Right lung (tissue), 5 donors: Measurements from ENCODE around the gene PLA2G4E. TPM values are rescaled to one million over a fixed set of nuclear protein-coding genes. Genes with fewer than 3 reads are reported as not detected.

ENCODE experiments used
- DNase-seq, 2 donors: peaks; one replicate each; pipeline ENCODE4 v3.0.0-alpha.2; 2013
- polyA plus RNA-seq, 5 donors: library from polyadenylated mRNA; unstranded; fragments of 120-200 nt; gene quantifications; one replicate each; pipeline versions ENCODE4 v1.2.1 to v1.2.3, GENCODE V29; 2013; ENCODE audit warnings: inconsistent platforms in 1 of 5, low replicate concordance in 1 of 5; ENCODE audit not compliant: insufficient read length in 5 of 5, insufficient read depth in 1 of 5

The PLA2G4E gene
- polyA plus RNA-seq, 5 donors: 0.06 to 0.15 (median 0.10) TPM; not detected in 1

GRCh38 chr15:41992803-41993190 lies 28.0 kb downstream of the PLA2G4E start:
- DNase-seq: no peak

GRCh38 chr15:41992151-41992802 lies 28.6 kb downstream of the PLA2G4E start:
- DNase-seq: no peak

- DNase-seq: no peak
Measured at GRCh38 chr15:41990691-41991090, 30.2 kb downstream of the PLA2G4E start.

- no peak for DNase-seq
Measured at GRCh38 chr15:41990243-41990605, 30.6 kb downstream of the PLA2G4E start.

GRCh38 chr15:41989573-41990242 lies 31.1 kb downstream of the PLA2G4E start:
- DNase-seq: peak; percentile 53 to 75

- DNase-seq: no peak
Measured at GRCh38 chr15:41988896-41989572, 31.8 kb downstream of the PLA2G4E start.

- DNase-seq: no peak
Measured at GRCh38 chr15:41987925-41988275, 32.9 kb downstream of the PLA2G4E start.

GRCh38 chr15:41987246-41987924 lies 33.5 kb downstream of the PLA2G4E start:
- no peak for DNase-seq

GRCh38 chr15:41985236-41986160 lies 35.3 kb downstream of the PLA2G4E start:
- DNase-seq: no peak

GRCh38 chr15:41984622-41985021 lies 36.2 kb downstream of the PLA2G4E start:
- no peak for DNase-seq

GRCh38 chr15:41983621-41984571 lies 36.9 kb downstream of the PLA2G4E start:
- DNase-seq: no peak

- DNase-seq: no peak
Measured at GRCh38 chr15:41983221-41983620, 37.6 kb downstream of the PLA2G4E start.

GRCh38 chr15:41982133-41982930 lies 38.5 kb downstream of the PLA2G4E start:
- no peak for DNase-seq

- no peak for DNase-seq
Measured at GRCh38 chr15:41981371-41982132, 39.3 kb downstream of the PLA2G4E start.

- DNase-seq: no peak
Measured at GRCh38 chr15:41980654-41981323, 40.1 kb downstream of the PLA2G4E start.

GRCh38 chr15:41979493-41980266 lies 41.2 kb downstream of the PLA2G4E start:
- DNase-seq: no peak

- no peak for DNase-seq
Measured at GRCh38 chr15:41978534-41978933, 42.3 kb downstream of the PLA2G4E start.
